SU-DHL-6 (cell line): ENCODE data around the gene PTGER4.

Source experiments
- CTCF ChIP-seq: fragments of 200-600 bp; sonication (generic); IDR thresholded peaks from one replicate; pipeline ENCODE4 v1.5.1; 2017; ENCODE audit warnings: antibody characterized with exemption, mild to moderate bottlenecking, low read length, moderate library complexity; ENCODE audit not compliant: insufficient read depth, poor library complexity, severe bottlenecking
- EZH2phosphoT487 ChIP-seq: fragments of 200-600 bp; sonication (generic), shearing (Covaris generic); conservative IDR thresholded peaks from 2 replicates; pipeline ENCODE4 v1.6.1; 2018; ENCODE audit warnings: mild to moderate bottlenecking, antibody characterized with exemption, low read length, moderate library complexity, mixed read lengths

- TF ChIP-seq CTCF (no peak), EZH2phosphoT487 (no peak)
These were observed 36.3 kb downstream of the PTGER4 start for GRCh38 chr5:40716000-40716399.
